NCI-H748 (cell line): ENCODE results near the gene NDUFAF2.
"Not testable (repeated sequence)": the region's sequence is repeated elsewhere in the genome, so short reads cannot be mapped to it uniquely, and the experiment has no call there.

ENCODE experiments used
- DNase-seq: peaks from one replicate; lab custom pipeline; 2025; ENCODE audit not compliant: unreplicated experiment; lab: John Stamatoyannopoulos, UW

NDUFAF2 gene

DNA sequence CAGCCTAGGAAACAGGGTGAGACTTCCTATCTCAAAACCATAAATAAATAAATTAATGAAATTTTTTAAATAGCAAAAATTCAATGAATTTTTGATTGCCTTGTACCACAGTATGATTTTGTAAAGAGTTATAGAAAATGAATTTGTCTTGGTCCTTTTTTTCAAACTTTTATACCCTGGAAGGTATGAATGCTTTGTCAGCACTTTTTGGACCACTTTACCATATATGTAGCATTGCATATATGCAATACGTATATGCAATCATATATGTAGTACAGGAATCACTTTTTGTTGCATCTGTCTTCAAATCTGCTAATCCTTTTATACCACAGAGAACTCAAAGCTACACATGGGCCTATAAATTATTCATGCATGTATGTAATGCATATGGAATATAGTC, 226.5 kb downstream of the NDUFAF2 start:
- no peak for DNase-seq

DNA sequence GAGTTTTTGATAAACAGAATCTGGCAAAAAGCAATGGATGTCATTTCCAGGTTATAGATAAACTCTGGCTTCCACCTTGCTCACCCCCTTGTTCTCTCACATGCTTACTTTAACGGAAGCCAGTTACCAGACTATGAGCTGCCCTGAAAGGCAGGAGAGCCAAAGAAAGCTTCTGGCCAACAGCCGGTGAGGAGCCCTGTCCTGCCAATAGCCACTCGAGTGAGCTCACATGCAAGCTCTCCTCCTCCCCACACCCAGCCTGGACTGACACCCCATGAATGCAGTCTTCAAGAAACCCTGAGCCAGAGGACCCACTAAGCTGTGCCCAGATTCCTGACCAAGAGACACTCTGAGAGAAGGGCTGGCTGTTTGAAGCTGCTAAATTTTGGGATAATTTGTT, 231.6 kb downstream of the NDUFAF2 start:
- DNase-seq, result no peak

DNA sequence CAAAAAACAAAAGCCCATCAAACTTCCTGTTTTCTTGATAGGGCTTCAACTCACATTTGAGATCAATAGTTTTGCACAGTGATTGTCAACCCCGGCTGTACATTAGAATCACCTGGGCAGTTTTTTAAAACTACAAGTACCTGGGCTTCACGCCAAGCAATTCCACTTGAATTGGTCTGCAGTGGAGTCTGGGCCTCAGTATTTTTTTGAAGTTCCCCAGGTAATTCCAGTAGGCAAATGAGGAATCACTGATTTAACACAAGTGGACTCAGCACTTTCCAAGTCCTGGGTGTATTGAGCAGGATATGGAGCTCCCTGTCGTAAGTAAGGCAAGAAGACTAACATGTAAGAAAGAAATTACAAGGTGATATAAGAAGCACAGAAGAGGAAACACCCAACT, 232.1 kb downstream of the NDUFAF2 start:
- no peak for DNase-seq

DNA sequence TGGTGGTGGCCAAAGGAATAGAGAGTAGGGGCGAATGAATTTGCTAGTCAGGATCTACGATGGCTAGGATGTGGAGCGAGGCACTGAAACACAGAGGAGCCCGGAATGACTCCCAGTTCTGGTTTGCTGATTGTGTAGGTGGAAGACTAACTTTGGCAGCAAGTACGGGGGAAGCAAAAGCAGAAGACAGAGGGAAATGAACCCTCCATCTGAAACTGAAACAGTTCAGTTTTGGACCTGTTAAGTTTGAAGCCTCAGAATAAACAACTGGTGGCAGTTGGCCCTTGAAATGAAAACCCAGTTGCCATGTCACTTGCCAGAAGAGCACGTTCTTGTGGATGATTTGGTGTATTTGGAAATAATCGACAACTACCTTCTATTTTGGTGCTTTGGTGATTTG, 232.7 kb downstream of the NDUFAF2 start:
- DNase-seq, result no peak

DNA sequence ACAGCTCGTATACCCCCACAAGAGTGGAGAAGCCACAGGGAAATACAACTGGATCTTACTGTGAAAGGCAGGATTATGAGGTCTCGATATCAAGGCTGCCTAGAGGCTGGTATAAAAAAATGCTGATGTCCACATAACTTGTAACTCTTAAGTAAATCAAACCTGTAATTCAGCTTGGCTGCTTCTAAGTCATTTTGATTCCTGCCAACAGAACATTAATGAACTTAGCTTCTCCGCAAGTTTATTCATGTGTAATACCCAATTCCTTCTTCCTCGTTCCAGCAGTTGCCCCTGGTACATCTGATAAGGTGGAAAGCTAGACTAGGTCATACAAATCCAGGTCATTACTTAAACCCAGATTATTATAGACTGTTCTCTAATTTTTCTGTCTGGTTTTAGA, 233.7 kb downstream of the NDUFAF2 start:
- DNase-seq, result no peak

DNA sequence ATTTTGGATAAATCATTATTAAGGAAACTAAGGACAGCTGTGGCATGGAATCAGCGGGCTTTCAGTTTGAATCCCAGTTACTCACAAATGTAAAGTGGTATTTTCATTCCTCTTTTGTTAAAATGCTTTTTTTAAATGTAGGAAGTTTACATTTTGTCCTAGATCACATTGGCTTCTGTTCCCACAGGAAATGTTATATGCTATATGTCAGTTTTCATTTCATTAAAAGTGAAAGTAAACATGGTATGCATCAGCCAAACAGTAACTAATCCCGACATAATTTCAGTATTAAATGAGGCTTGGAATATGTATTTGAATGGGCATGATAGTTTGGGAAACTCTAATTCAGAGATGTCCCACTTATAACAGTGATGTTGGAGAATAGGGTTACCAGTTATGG, 235.9 kb downstream of the NDUFAF2 start:
- DNase-seq, result no peak

DNA sequence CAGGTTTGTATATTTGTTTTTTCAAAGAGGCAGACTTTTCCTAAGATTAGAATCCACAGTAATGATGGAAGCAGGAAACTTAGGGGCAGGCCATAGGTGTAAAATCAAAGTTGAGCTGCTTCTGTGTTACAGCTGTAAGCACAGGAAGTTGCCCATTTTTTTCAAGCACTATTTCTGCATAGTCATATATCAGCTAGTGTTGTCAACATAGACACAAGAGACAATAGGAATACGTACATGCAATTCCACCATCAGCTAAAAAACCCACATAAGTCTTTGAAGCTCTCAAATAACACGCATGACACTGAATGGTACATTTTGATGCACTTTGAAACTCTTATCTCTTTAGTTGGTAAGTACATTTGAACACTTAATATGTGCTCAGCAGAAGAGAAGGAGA, 237.4 kb downstream of the NDUFAF2 start:
- no peak for DNase-seq

DNA sequence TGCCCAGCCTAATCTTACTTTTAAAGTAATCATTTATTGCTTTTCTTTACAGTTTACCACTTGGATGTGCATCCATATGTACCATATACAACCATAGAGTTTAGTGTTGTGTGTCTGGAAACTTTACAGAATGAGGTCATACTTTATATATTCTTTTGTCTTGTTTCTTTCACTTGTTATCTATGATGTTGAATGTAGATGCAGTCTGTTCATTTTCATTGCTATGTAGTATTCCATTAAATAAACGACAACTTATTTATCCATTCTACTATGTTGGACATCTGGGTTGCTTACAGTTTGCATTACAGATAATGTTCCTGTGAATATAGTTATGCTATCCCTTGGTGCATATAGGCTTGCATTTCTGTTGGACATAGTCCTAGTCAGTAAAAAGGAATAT, 238.5 kb downstream of the NDUFAF2 start:
- no peak for DNase-seq

DNA sequence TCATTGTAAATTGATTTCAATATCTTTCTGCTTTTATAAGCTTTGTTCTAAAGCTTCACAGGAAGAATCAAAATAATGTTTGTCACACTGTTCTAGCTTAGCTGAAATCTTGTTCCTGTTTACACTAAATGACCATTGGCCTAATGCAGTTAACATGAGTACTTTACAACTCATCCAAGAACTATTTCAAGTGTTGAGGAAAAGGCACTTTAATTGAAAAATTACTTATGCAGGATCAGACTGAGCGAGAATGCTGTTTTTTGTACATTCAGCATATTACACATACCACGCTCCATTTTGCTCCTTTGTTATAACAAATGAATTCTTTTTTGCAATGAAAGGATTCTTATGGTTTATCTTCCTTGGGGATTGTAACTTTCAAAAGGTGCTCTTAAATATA, 239.7 kb downstream of the NDUFAF2 start:
- no peak for DNase-seq

DNA sequence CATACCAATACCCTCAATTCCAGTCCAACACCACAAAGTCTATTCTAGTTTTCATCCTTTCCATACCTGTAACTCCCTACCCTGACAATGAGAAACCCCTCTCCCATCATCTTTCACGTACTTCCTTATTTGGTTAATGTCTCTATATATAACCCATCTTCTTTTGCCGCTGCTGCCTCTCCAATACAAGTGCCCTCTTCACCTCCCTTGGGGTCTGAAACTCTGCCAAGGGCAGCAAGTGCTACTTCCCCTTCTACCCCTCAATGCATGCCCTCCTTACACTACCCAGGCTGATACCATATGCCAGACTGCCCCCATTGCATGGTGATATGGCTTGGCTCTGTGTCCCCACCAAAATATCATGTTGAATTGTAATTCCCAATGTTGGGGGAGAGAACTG, 241.6 kb downstream of the NDUFAF2 start:
- DNase-seq, result no peak

DNA sequence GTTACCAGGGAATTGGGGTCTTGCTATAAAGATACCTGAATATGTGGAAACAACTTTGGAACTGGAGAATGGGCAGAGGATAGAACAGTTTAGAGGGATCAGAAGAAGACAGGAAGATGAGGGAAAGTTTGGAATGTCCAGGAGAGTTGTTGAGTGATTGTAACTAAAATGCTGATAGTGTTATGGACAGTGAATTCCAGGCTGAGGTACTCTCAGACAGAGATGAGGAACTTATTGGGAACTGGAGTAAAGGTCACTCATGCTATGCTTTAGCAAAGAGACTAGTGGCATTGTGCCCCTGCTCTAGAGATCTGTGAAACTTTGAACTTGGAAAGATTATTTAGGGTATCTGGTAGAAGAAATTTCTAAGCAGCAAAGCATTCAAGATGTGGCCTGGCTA, 242.3 kb downstream of the NDUFAF2 start:
- DNase-seq, result not testable (repeated sequence)

DNA sequence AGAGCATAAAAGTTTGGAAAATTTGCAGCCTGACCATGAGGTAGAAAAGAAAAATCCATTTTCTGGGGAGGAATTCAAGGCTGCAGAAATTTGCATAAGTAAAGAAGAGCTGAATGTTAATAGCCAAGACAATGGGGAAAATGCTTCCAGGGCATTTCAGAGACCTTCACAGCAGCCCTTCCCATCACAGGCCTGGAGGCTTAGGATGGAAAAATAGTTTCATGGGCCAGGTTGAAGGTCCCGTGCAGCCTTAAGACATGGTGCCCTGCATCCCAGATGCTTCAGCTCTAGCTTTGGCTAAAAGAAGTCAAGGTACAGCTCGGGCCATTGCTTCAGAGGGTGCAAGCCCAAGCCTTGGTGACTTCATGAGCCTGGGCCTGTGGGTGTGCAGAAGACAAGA, 242.8 kb downstream of the NDUFAF2 start:
- not testable (repeated sequence) for DNase-seq

DNA sequence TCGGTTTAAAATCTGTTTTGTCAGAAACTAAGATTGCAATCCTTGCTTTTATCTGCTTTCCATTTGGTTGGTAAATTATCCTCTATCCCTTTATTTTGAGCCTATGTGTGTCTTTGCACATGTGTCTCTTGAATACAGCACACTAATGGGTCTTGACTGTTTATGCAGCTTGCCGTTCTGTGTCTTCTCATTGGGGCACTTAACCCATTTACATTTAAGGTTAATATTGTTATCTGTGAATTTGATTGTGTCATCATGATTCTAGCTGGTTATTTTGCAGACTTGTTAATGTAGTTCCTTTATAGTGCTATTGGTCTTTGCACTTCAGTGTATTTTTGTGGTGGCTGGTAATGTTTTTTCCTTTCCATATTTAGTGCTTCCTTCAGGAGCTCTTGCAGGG, 253.6 kb downstream of the NDUFAF2 start:
- DNase-seq, result no peak

DNA sequence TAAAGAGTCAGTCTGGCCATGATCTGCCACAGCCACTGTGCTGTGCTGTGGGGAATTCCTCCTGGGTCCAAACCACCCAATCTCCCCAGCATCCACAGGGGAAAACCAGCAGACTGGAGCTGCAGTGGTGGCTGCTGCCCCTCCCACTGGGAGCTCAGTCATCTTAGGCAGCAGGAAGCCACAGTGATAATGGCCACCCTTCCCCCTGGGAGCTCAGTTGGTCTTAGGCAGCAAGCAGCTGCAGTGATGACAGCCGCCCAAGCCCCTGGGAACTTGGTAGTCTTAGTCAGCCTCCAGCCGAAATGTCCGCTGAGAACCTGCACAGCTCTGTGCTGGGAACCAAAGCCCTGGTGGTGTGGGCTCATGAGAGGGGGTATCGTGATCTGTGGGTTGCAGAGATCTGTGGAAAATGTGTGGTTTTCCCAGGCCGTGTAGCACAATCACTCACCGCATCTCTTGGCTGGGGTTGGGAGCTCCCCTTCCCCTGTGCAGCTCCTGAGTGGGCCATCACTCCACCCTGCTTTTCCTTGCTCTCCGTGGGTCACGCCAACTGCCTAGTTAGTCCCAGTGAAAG, 255.7 kb downstream of the NDUFAF2 start:
- no peak for DNase-seq

DNA sequence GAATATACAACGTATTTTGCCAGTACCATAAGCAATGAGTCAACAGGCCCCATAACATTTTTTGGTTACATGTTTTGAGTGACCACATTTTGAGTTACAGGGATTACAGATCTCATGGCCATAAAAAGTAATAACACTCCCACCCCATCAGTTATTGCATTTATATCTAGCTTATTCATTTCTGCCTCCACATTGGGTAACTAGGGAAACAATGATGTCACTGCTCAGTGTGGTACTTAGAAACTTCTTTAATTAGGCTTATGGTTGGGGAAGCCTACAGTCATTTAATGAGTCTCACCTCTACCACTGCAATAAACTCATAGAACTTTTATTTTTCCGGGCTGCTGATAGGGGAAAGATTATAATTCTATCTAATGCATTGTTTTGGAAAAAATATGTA, 257.2 kb downstream of the NDUFAF2 start:
- no peak for DNase-seq
